ENCODE results near the gene LYRM9.
A peak's percentile ranks its signal among the peaks of the same experiment; 100 is the strongest.

LYRM9 gene

DNA sequence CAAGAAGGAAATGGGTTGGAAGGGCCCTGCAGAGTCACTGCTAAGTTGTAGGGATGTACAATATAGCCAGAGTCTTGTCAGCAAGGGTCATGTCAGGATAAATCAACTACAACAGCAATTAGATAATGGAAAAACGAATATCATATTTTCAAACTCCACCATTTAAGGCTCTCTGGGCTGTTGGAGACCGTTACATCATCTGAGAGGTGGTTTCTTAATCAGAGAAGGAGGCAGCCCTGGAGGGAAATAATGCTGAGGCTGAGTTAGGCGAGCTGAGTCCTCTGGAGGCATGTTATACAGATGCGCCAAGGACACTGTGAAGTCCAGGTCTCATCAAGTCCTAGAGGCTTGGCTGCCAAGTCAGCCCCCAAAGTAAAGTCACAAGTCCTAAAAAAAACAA lies 30.3 kb downstream of the LYRM9 start:
- TF ChIP-seq, protein P1, sequence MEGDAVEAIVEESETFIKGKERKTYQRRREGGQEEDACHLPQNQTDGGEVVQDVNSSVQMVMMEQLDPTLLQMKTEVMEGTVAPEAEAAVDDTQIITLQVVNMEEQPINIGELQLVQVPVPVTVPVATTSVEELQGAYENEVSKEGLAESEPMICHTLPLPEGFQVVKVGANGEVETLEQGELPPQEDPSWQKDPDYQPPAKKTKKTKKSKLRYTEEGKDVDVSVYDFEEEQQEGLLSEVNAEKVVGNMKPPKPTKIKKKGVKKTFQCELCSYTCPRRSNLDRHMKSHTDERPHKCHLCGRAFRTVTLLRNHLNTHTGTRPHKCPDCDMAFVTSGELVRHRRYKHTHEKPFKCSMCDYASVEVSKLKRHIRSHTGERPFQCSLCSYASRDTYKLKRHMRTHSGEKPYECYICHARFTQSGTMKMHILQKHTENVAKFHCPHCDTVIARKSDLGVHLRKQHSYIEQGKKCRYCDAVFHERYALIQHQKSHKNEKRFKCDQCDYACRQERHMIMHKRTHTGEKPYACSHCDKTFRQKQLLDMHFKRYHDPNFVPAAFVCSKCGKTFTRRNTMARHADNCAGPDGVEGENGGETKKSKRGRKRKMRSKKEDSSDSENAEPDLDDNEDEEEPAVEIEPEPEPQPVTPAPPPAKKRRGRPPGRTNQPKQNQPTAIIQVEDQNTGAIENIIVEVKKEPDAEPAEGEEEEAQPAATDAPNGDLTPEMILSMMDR (IDR thresholded peaks at IDR 0.05; ENCODE audit: poor library complexity, severe bottlenecking) = no peak
- no peaks in the 10 kb centered on the region for H3K36me3 ChIP-seq (ENCODE audit: low read depth)
- H3K4me1 ChIP-seq (ENCODE audit: insufficient read depth, poor library complexity, severe bottlenecking) = no peaks in the 10 kb centered on the region
- ATAC-seq (ENCODE audit: low read depth) (no peak), DNase-seq (ENCODE audit: low spot score) (no peak)
- no peak overlapping the region for H3K4me3 ChIP-seq (ENCODE audit: severe bottlenecking)
- H3K27ac ChIP-seq (ENCODE audit: poor library complexity, severe bottlenecking) = no peak overlapping the region
- H3K9me3 ChIP-seq (ENCODE audit: severe bottlenecking) = no peaks in the 10 kb centered on the region
- no peaks in the 10 kb centered on the region for H3K27me3 ChIP-seq (ENCODE audit: insufficient read depth, poor library complexity, severe bottlenecking)

DNA sequence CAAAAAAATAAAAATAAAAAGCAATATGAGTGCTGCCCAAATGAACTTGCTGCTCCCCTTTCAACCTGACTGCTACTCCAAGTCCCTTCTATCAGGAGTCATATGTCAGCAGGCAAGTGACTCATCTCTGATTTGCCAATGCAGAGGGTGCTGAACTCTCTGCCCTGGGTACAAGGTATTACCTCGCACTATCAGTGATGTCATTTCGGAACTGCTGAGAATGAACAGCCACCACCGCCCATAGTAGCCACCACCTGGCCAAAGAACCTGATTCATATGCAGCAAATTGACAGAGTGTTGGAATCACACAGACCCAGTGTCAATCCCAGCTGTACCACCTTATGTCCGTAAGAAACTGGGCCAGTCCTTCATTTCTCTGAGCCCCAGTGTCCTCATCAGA lies 31.2 kb downstream of the LYRM9 start:
- H3K27ac ChIP-seq (ENCODE audit: poor library complexity, severe bottlenecking) = no peak overlapping the region
- H3K36me3 ChIP-seq (ENCODE audit: low read depth) = no peaks in the 10 kb centered on the region
- no peaks in the 10 kb centered on the region for H3K9me3 ChIP-seq (ENCODE audit: severe bottlenecking)
- ATAC-seq (ENCODE audit: low read depth) (peak; percentile 75), DNase-seq (ENCODE audit: low spot score) (no peak)
- H3K4me3 ChIP-seq (ENCODE audit: severe bottlenecking) = no peak overlapping the region
- no peaks in the 10 kb centered on the region for H3K27me3 ChIP-seq (ENCODE audit: insufficient read depth, poor library complexity, severe bottlenecking)
- TF ChIP-seq, protein P1 (IDR thresholded peaks at IDR 0.05; ENCODE audit: poor library complexity, severe bottlenecking) = no peak
- H3K4me1 ChIP-seq (ENCODE audit: insufficient read depth, poor library complexity, severe bottlenecking) = no peaks in the 10 kb centered on the region

DNA sequence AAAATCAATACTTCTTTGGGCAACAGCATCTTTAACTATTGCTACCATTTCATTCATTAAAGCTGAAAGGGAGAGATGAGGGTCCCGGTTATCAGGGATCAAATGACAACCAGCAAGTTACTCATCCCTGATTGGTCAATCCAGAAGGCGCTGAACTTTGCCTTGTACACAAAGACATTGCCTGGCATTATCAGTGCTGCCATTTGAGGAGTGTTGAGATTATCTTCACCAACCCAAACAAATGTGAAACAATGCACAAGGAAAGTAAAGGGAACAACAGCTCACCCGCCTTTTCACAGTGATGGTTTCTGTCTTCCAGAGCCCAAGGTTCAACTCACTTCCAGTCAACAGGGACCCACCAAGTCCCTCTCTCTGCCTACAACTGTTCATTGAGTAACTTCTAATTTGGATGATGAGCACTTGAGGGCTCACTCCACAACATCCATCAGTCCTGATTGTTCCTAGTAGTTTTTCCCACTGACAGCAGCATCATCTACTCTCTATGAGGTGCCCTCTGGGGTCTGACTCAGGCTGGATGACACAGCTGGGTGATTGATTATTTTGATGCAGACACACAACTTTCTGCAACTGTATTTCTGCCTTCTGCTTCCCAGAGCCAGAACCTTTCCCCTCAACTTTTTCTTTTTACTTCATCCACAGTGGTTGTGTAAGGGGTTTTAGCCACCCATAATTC lies 32.0 kb downstream of the LYRM9 start:
- Histone ChIP-seq H3K4me1 (ENCODE audit: insufficient read depth, poor library complexity, severe bottlenecking) (no peaks in the 10 kb centered on the region), H3K4me3 (ENCODE audit: severe bottlenecking) (no peak overlapping the region), H3K36me3 (ENCODE audit: low read depth) (no peaks in the 10 kb centered on the region), H3K27me3 (ENCODE audit: insufficient read depth, poor library complexity, severe bottlenecking) (no peaks in the 10 kb centered on the region), H3K27ac (ENCODE audit: poor library complexity, severe bottlenecking) (no peak overlapping the region), H3K9me3 (ENCODE audit: severe bottlenecking) (no peaks in the 10 kb centered on the region)
- no peak for DNase-seq (ENCODE audit: low spot score)
- TF ChIP-seq, protein P1 (IDR thresholded peaks at IDR 0.05; ENCODE audit: poor library complexity, severe bottlenecking) = no peak
- ATAC-seq (ENCODE audit: low read depth) = no peak

DNA sequence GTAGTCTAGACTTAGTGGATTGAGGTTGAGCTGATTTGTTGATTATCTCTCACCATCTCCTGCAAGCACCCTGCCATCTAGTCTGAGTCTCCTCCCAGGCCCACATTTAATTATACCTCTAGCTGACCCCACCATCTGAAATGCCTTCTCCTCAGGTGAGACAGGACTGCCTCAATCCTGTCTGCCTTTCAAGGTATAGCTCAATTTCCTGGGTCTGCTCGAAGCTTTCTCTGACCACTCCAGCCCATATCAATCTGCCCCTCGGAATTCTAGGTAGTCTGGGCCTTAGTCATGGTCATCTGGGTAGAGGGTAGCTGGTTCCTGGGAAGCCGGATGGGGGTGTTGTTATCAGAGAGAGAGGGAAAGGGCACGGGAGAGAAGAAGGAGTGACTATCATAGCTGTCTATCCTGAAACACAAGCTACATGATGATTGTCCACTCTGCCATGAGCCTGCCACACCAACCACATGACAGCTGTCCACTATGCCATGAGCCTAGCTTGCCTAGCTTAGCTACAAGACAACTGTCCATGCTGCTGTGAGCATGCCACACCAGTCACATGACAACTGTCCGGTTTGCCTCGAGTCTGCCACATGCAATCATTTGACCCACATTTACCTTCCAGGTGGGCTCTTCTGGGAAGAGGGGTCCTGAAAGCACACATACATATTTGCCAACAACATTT lies 34.4 kb downstream of the LYRM9 start:
- no peak for DNase-seq (ENCODE audit: low spot score)
- H3K36me3 ChIP-seq (ENCODE audit: low read depth) = no peaks in the 10 kb centered on the region
- H3K9me3 ChIP-seq (ENCODE audit: severe bottlenecking) = no peaks in the 10 kb centered on the region
- H3K4me3 ChIP-seq (ENCODE audit: severe bottlenecking) = no peak overlapping the region
- no peaks in the 10 kb centered on the region for H3K4me1 ChIP-seq (ENCODE audit: insufficient read depth, poor library complexity, severe bottlenecking)
- ATAC-seq (ENCODE audit: low read depth) = no peak
- H3K27ac ChIP-seq (ENCODE audit: poor library complexity, severe bottlenecking) = no peak overlapping the region
- H3K27me3 ChIP-seq (ENCODE audit: insufficient read depth, poor library complexity, severe bottlenecking) = no peaks in the 10 kb centered on the region
- TF ChIP-seq, protein P1 (IDR thresholded peaks at IDR 0.05; ENCODE audit: poor library complexity, severe bottlenecking) = no peak

Data from RWPE2 (cell line).